ENCODE results near the gene NDUFS8.

DNA sequence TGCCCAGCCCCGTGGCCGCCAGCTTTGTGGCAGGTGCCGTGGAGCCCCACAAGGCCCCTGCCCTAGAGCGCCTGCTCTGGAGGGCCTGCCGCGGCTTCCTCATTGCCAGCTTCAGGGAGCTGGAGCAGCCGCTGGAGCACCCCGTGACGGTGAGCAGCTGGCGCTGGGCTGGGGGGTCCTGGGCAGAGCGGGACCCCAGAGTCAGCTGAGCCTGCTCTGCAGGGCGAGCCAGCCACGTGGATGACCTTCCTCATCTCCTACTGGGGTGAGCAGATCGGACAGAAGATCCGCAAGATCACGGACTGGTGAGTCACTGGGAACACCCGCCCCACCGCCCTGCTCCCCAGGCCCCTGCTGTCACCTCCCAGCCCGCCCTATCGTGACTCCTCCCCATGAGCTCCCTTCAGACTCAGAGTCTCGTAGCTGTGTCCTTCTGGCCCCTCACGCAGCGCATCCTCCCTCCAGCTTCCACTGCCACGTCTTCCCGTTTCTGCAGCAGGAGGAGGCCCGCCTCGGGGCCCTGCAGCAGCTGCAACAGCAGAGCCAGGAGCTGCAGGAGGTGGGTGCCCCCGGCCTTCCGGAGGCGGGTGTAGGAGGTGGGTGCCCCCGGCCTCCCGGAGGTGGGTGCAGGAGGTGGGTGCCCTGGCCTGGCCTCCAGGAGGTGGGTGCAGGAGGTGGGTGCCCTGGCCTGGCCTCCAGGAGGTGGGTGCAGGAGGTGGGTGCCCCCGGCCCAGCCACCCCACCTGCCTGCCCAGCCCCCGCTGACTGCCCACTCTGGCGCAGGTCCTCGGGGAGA, 13.1 kb downstream of the NDUFS8 start:
- TF ChIP-seq, protein P1, sequence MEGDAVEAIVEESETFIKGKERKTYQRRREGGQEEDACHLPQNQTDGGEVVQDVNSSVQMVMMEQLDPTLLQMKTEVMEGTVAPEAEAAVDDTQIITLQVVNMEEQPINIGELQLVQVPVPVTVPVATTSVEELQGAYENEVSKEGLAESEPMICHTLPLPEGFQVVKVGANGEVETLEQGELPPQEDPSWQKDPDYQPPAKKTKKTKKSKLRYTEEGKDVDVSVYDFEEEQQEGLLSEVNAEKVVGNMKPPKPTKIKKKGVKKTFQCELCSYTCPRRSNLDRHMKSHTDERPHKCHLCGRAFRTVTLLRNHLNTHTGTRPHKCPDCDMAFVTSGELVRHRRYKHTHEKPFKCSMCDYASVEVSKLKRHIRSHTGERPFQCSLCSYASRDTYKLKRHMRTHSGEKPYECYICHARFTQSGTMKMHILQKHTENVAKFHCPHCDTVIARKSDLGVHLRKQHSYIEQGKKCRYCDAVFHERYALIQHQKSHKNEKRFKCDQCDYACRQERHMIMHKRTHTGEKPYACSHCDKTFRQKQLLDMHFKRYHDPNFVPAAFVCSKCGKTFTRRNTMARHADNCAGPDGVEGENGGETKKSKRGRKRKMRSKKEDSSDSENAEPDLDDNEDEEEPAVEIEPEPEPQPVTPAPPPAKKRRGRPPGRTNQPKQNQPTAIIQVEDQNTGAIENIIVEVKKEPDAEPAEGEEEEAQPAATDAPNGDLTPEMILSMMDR (IDR thresholded peaks at IDR 0.05; ENCODE audit: poor library complexity, severe bottlenecking), result no peak
- no peak for TF ChIP-seq TAF1 (IDR thresholded peaks at IDR 0.05; ENCODE audit: low read depth)
- TF ChIP-seq, protein P2, sequence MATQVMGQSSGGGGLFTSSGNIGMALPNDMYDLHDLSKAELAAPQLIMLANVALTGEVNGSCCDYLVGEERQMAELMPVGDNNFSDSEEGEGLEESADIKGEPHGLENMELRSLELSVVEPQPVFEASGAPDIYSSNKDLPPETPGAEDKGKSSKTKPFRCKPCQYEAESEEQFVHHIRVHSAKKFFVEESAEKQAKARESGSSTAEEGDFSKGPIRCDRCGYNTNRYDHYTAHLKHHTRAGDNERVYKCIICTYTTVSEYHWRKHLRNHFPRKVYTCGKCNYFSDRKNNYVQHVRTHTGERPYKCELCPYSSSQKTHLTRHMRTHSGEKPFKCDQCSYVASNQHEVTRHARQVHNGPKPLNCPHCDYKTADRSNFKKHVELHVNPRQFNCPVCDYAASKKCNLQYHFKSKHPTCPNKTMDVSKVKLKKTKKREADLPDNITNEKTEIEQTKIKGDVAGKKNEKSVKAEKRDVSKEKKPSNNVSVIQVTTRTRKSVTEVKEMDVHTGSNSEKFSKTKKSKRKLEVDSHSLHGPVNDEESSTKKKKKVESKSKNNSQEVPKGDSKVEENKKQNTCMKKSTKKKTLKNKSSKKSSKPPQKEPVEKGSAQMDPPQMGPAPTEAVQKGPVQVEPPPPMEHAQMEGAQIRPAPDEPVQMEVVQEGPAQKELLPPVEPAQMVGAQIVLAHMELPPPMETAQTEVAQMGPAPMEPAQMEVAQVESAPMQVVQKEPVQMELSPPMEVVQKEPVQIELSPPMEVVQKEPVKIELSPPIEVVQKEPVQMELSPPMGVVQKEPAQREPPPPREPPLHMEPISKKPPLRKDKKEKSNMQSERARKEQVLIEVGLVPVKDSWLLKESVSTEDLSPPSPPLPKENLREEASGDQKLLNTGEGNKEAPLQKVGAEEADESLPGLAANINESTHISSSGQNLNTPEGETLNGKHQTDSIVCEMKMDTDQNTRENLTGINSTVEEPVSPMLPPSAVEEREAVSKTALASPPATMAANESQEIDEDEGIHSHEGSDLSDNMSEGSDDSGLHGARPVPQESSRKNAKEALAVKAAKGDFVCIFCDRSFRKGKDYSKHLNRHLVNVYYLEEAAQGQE (IDR thresholded peaks at IDR 0.05; ENCODE audit: borderline replicate concordance), result no peak

All from neural cell (in vitro differentiated cells).